Stomach (tissue), 9 donors: ENCODE data around the gene MUC6. TPM values are rescaled to one million over a fixed set of nuclear protein-coding genes. Genes with fewer than 3 reads are reported as not detected.

ENCODE experiments used
- DNase-seq, 2 donors: peaks; one replicate each; pipeline versions ENCODE4 v3.0.0 to v3.0.0-alpha.2; 2013 to 2019
- H3K27ac ChIP-seq, 5 donors: fragments of 200-600 bp in 4 of 5; sonication (generic) in 4 of 5; one replicate each; pipeline ENCODE4 v1.5.1; 2013 to 2019; ENCODE audit warnings: mild to moderate bottlenecking in 1 of 5, moderate library complexity in 1 of 5
- H3K27me3 ChIP-seq, 3 donors: fragments of 200-600 bp; sonication (generic); one replicate each; pipeline ENCODE4 v1.5.1; 2017 to 2019; ENCODE audit warnings: mixed run types in 1 of 3
- H3K36me3 ChIP-seq, 4 donors: fragments of 200-600 bp; sonication (generic); 1 replicate in 3 of 4; 2 replicates in 1 of 4; pipeline ENCODE4 v1.5.1; 2016 to 2019
- H3K4me1 ChIP-seq, 4 donors: fragments of 200-600 bp; sonication (generic); one replicate each; pipeline ENCODE4 v1.5.1; 2016 to 2019
- H3K4me3 ChIP-seq, 4 donors: fragments of 200-600 bp; sonication (generic) in 3 of 4; one replicate each; pipeline ENCODE4 v1.5.1; 2016 to 2019; ENCODE audit warnings: mild to moderate bottlenecking in 1 of 4
- H3K9me3 ChIP-seq, 4 donors: fragments of 200-600 bp; sonication (generic); one replicate each; pipeline ENCODE4 v1.5.1; 2016 to 2019
- EP300 ChIP-seq: sonication (generic); formaldehyde crosslinking; IDR thresholded peaks from one replicate; pipeline ENCODE4 v1.6.1; 2017; ENCODE audit warnings: antibody characterized with exemption
- POLR2A ChIP-seq, 4 donors: fragments of 450-650 bp; IDR thresholded peaks; one replicate each; pipeline ENCODE4 v1.6.1; 2016; ENCODE audit warnings: antibody characterized with exemption in 4 of 4, control low read depth in 2 of 4, mild to moderate bottlenecking in 1 of 4, moderate library complexity in 1 of 4
- POLR2AphosphoS5 ChIP-seq, 3 donors: sonication (generic); formaldehyde crosslinking; IDR thresholded peaks; one replicate each; pipeline ENCODE4 v1.6.1; 2016; ENCODE audit warnings: antibody characterized with exemption in 3 of 3
- WGBS, 5 donors: extraction: QIAGEN DNeasy Blood & Tissue Kit in 3 of 5; methylation state at CpG; one replicate each; pipeline versions ENCODE4 v1.1.5 to v1.1.7; 2013 to 2018; 5-methylcytosine and 5-hydroxymethylcytosine counted together
- intact Hi-C: fragments of 100-400 bp; cut with DNase I; formaldehyde crosslinking; loops from one replicate; pipeline ENCODE4 v1.15.1; 2023; ENCODE audit warnings: low total_unique reads
- polyA plus RNA-seq, 3 donors: library from polyadenylated mRNA; stranded (reverse); fragments of 200-250 nt; gene quantifications; one replicate each; pipeline ENCODE4 v1.2.3, GENCODE V29; 2013
- total RNA-seq, 5 donors: library from RNA; depleted of rRNA; stranded (reverse); fragments of >200 nt; gene quantifications; one replicate each; pipeline versions ENCODE4 v1.1.0 to v1.2.3, GENCODE V29; 2014 to 2016
- TF ChIP-seq, protein P1 (sequence below), 7 experiments: fragments of 450-650 bp in 4 of 7; fragments of 200-600 bp in 3 of 7; sonication (generic) in 3 of 7; IDR thresholded peaks; one replicate each; pipeline ENCODE4 v1.5.1; 2016 to 2019; ENCODE audit warnings: antibody characterized with exemption in 7 of 7, control low read depth in 2 of 7, mild to moderate bottlenecking in 1 of 7
- donor health status: healthy with polysubstance abuse.
- donor health status: Bipolar disorder and iron deficiency.
- donor health status: healthy.

MUC6 gene
- total and polyA plus RNA-seq, 8 donors, result 0.29 to 215 (median 108) TPM

DNA sequence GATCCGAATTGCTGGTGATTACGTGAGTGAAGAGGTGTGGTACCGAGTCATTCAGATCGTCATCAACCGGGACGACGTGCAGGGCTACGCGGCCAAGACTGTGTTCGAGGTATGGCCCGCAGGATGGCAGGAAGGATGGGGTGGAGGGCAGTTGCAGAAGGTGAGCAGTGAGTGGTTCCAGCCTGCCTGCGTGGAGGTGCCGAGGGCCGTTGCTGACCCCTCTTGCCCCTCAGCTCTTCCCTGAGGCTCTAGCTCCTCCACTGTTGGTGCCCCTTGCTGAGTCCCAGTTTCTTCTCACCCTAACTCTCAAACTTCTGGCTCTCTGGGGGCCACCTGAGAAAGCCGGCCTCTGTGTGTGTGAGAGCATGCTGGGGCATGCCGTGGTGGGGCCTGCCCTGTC is 43.9 kb downstream of the MUC6 start:
- intact Hi-C loops, result no loop called here
- Histone ChIP-seq H3K27me3 (no peaks in the 10 kb centered on the region), H3K4me1 (no peaks in the 10 kb centered on the region), H3K9me3 (no peaks in the 10 kb centered on the region), H3K36me3 (peaks cover 63 to 99% (median 97%) of the 10 kb centered on the region in 4 donors), H3K27ac (no peak overlapping the region), H3K4me3 (no peak overlapping the region)
- 91 to 97% (median 93%) methylated on average over 16 of the region's 16 CpGs for WGBS, 5 donors
- TF ChIP-seq POLR2AphosphoS5 (IDR thresholded peaks at IDR 0.05) (no peak), EP300 (no peak), POLR2A (IDR thresholded peaks at IDR 0.05) (no peak)
- TF ChIP-seq, protein P1, sequence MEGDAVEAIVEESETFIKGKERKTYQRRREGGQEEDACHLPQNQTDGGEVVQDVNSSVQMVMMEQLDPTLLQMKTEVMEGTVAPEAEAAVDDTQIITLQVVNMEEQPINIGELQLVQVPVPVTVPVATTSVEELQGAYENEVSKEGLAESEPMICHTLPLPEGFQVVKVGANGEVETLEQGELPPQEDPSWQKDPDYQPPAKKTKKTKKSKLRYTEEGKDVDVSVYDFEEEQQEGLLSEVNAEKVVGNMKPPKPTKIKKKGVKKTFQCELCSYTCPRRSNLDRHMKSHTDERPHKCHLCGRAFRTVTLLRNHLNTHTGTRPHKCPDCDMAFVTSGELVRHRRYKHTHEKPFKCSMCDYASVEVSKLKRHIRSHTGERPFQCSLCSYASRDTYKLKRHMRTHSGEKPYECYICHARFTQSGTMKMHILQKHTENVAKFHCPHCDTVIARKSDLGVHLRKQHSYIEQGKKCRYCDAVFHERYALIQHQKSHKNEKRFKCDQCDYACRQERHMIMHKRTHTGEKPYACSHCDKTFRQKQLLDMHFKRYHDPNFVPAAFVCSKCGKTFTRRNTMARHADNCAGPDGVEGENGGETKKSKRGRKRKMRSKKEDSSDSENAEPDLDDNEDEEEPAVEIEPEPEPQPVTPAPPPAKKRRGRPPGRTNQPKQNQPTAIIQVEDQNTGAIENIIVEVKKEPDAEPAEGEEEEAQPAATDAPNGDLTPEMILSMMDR (IDR thresholded peaks at IDR 0.05), result no peak
- DNase-seq, result no peak

DNA sequence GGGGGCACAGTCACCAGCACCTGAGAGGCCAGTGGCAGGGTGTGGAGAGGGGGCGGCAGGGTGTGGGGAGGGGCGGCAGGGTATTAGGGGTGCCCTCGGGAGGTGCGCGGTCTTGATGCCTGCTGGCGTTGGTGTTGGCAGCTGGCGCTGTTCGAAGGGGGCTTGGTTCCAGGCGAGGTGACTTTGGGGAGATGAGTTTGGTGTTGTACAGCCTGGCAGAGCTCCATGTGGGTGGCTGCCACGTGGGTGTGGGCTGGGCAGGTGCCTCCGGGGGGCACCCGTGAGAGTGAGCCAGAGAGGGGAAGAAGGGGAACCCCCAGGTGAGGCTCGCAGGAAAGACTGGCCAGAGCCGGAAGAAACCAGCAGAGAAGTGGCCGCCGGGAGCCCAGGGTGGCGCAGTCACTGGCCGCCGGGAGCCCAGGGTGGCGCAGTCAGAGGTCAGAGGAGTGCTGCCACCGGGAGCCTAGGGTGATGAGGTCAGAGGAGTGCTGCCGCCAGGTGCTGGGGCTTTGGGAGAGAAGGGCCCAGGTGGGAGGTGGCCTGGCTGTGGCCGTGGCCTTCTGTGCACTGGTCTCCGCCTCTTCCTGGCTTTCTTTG is 44.7 kb downstream of the MUC6 start:
- WGBS, 5 donors, result 80 to 88% (median 81%) methylated on average over 23 to 24 of the region's 24 CpGs
- H3K27me3 ChIP-seq, result no peaks in the 10 kb centered on the region
- H3K27ac ChIP-seq, result no peak overlapping the region
- no peak for DNase-seq
- no peak for TF ChIP-seq POLR2A (IDR thresholded peaks at IDR 0.05)
- no peak for TF ChIP-seq POLR2AphosphoS5 (IDR thresholded peaks at IDR 0.05)
- TF ChIP-seq EP300, result no peak
- TF ChIP-seq, protein P1 (IDR thresholded peaks at IDR 0.05), result no peak
- H3K9me3 ChIP-seq, result no peaks in the 10 kb centered on the region
- peaks cover 70 to 100% (median 98%) of the 10 kb centered on the region in 4 donors for H3K36me3 ChIP-seq
- H3K4me3 ChIP-seq, result no peak overlapping the region
- peaks cover 0 to 3% (median 2%) of the 10 kb centered on the region in 4 donors for H3K4me1 ChIP-seq
- intact Hi-C loops, result no loop called here

DNA sequence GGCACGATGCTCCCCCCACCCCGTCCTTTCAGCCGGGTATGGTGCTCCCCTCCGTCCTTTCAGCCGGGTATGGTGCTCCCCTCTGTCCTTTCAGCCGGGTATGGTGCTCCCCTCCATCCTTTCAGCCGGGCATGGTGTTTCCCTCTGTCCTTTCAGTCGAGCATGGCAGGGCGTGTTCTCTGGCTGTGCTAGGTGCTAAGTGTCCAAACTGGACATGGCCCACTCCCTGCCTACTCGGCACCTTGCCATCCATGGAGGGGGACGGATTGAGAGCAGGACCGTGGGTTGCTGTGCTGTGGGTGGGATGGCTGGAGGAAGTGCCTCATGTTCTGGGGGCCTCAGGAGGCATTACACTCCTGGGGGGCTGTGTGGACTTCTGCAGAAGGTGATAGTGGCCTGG is 45.5 kb downstream of the MUC6 start:
- TF ChIP-seq, protein P1 (IDR thresholded peaks at IDR 0.05), result no peak
- TF ChIP-seq POLR2AphosphoS5 (IDR thresholded peaks at IDR 0.05) (no peak), POLR2A (IDR thresholded peaks at IDR 0.05) (no peak), EP300 (no peak)

DNA sequence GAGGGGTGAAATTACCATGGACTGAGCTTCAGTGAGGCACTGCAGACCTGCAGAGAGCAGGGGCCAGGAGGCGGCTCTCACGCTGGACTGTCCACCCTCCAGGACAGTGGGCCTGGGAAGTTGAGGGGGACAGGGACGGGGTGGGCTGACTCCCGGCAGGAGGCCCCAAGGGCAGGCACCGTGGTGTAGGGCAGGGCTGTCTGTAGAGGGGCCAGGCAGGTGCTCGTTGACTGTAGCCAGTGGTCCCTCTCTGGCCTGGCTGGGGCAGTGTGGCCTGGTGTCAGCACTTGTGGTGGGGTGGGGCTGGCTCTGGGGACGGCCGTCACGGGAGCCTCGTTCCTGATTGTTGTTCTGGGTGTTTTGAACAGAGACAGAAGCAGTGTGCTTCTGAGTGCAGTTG is 46.4 kb downstream of the MUC6 start:
- intact Hi-C loops, result no loop called here
- no peak for DNase-seq
- Histone ChIP-seq H3K27ac (no peak overlapping the region), H3K9me3 (no peaks in the 10 kb centered on the region), H3K36me3 (peaks cover 81 to 100% (median 100%) of the 10 kb centered on the region in 4 donors), H3K4me3 (no peak overlapping the region), H3K4me1 (peaks cover 0 to 12% (median 10%) of the 10 kb centered on the region in 4 donors), H3K27me3 (no peaks in the 10 kb centered on the region)
- 82 to 95% (median 89%) methylated on average over 4 to 10 of the region's 10 CpGs for WGBS, 5 donors
- TF ChIP-seq, protein P1 (IDR thresholded peaks at IDR 0.05), result no peak
- no peak for TF ChIP-seq POLR2AphosphoS5 (IDR thresholded peaks at IDR 0.05)
- TF ChIP-seq POLR2A (IDR thresholded peaks at IDR 0.05), result no peak
- TF ChIP-seq EP300, result no peak

More for the DNA sequence above, 45.5 kb downstream of the MUC6 start:
- H3K4me3 ChIP-seq, result no peak overlapping the region
- intact Hi-C loops, result no loop called here
- H3K36me3 ChIP-seq, result peaks cover 77 to 100% (median 98%) of the 10 kb centered on the region in 4 donors
- H3K9me3 ChIP-seq, result no peaks in the 10 kb centered on the region
- H3K4me1 ChIP-seq, result peaks cover 0 to 10% (median 10%) of the 10 kb centered on the region in 4 donors
- 83 to 89% (median 86%) methylated on average over 11 to 12 of the region's 12 CpGs for WGBS, 5 donors
- no peaks in the 10 kb centered on the region for H3K27me3 ChIP-seq
- DNase-seq, result no peak
- H3K27ac ChIP-seq, result no peak overlapping the region
